HCT116 (cell line): ENCODE measurements around the gene EXOSC10.
"Not testable (repeated sequence)": the region's sequence is repeated elsewhere in the genome, so short reads cannot be mapped to it uniquely, and the experiment has no call there.

Experiments used
- EZH2 ChIP-seq: fragments of 200-600 bp; sonication (generic); IDR thresholded peaks from 2 replicates; pipeline ENCODE4 v1.6.1; 2017; ENCODE audit warnings: antibody characterized with exemption, mixed run types
- EZH2phosphoT487 ChIP-seq: fragments of 200-600 bp; IDR thresholded peaks from 2 replicates; pipeline ENCODE4 v1.6.1; 2018; ENCODE audit warnings: antibody characterized with exemption, borderline replicate concordance
- POLR2A ChIP-seq: IDR thresholded peaks from 2 replicates; pipeline ENCODE4 v1.7.0; 2011; ENCODE audit warnings: borderline replicate concordance; ENCODE audit not compliant: insufficient read depth, insufficient read length; ENCODE audit errors: extremely low read depth
- POLR2AphosphoS5 ChIP-seq: IDR thresholded peaks from 2 replicates; pipeline ENCODE4 v1.6.1; 2011; ENCODE audit warnings: mild to moderate bottlenecking, low read depth, low read length, moderate library complexity
- YY1 ChIP-seq: IDR thresholded peaks from 2 replicates; pipeline ENCODE4 v1.6.1; 2011; ENCODE audit warnings: low read length, low read depth, moderate library complexity, mild to moderate bottlenecking; ENCODE audit not compliant: insufficient replicate concordance; ENCODE audit errors: extremely low read depth
- TF ChIP-seq, protein P1 (sequence below), 3 experiments: fragments of 200-600 bp in 1 of 3; sonication (generic) in 1 of 3; IDR thresholded peaks in 2 of 3; conservative IDR thresholded peaks in 1 of 3; 2 replicates each; pipeline ENCODE4 v1.5.1; 2012 to 2017; ENCODE audit warnings: low read depth in 2 of 3, low read length in 2 of 3, antibody characterized with exemption in 1 of 3, borderline replicate concordance in 1 of 3, control low read depth in 1 of 3, mild to moderate bottlenecking in 1 of 3, mixed read lengths in 1 of 3, mixed run types in 1 of 3, moderate library complexity in 1 of 3; ENCODE audit not compliant: insufficient read depth in 1 of 3

DNA sequence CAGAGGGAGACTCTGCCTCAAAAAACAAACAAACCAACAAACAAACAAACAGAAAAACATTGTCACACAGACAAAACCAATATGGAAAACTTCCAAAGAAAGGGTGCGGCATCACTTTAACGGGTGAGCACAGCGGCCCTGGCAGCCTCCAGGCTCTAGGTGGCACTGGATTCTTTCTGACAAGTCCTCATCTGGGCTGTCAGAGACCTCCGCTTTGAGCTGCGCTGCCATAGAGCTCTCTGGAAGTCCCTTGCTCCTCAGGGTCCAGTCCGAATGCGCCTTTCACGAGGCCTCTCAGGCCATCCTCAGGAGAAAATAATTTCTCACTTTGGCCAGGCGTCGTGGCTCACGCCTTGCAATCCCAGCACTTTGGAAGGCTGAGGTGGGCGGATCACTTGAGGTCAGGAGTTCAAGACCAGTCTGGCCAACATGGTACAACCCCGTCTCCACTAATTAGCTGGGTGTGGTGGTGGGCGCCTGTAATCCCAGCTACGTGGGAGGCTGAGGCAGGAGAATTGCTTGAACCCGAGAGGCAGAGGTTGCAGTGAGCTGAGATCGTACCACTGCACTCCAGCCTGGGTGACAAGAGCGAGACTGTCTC is 35.6 kb downstream of the EXOSC10 start:
- TF ChIP-seq, protein P1, sequence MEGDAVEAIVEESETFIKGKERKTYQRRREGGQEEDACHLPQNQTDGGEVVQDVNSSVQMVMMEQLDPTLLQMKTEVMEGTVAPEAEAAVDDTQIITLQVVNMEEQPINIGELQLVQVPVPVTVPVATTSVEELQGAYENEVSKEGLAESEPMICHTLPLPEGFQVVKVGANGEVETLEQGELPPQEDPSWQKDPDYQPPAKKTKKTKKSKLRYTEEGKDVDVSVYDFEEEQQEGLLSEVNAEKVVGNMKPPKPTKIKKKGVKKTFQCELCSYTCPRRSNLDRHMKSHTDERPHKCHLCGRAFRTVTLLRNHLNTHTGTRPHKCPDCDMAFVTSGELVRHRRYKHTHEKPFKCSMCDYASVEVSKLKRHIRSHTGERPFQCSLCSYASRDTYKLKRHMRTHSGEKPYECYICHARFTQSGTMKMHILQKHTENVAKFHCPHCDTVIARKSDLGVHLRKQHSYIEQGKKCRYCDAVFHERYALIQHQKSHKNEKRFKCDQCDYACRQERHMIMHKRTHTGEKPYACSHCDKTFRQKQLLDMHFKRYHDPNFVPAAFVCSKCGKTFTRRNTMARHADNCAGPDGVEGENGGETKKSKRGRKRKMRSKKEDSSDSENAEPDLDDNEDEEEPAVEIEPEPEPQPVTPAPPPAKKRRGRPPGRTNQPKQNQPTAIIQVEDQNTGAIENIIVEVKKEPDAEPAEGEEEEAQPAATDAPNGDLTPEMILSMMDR (IDR thresholded peaks at IDR 0.05 in 2 of 3, conservative IDR thresholded peaks at IDR 0.05 in 1 of 3; ENCODE audit: borderline replicate concordance in 1 of 3, insufficient read depth in 1 of 3, low read depth in 2 of 3, low read length in 2 of 3): peak in 2 of 3 experiments; percentile 46 to 48; a peak in 4 of 6 replicates
- not testable (repeated sequence) for TF ChIP-seq EZH2, EZH2phosphoT487, POLR2AphosphoS5, POLR2A, YY1
